Panc1 (cell line): ENCODE data around the gene TNRC6C. TPM values are rescaled to one million over a fixed set of nuclear protein-coding genes. Genes with fewer than 3 reads are reported as not detected.

Experiments used
- ATAC-seq: fragments of 200-7000 bp; cut with Tn5 transposase; 2 replicates; pipeline ENCODE4 v1.9.1; 2020; ENCODE audit warnings: mild to moderate bottlenecking, moderate library complexity
- BruUV-seq: library from RNA; stranded (reverse); fragments of 400-500 nt; replicated peaks from 2 replicates; lab custom pipeline; 2021; lab: Mats Ljungman, UMichigan
- CTCF ChIA-PET: fragments of 300-600 bp; sonication (Branson Sonifier 250); formaldehyde crosslinking; loops from one replicate; lab custom pipeline; 2022; ENCODE audit warnings: antibody characterized with exemption; lab: Charles Lee
- POLR2A ChIA-PET: fragments of 300-600 bp; sonication (Branson Sonifier 250); formaldehyde crosslinking; loops from one replicate; lab custom pipeline; 2022; ENCODE audit warnings: antibody characterized with exemption; lab: Charles Lee
- DNase-seq: peaks from one replicate; pipeline ENCODE4 v3.0.0-alpha.2; 2010; ENCODE audit warnings: low read depth, low spot score
- H3K27ac ChIP-seq: 2 replicates; pipeline ENCODE4 v1.5.1; 2011; ENCODE audit warnings: mild to moderate bottlenecking, low read length, inconsistent platforms
- H3K27me3 ChIP-seq: fragments of 200-500 bp; sonication (Bioruptor generic); 2 replicates; pipeline ENCODE4 v1.6.0; 2014; ENCODE audit warnings: low read length, inconsistent platforms; ENCODE audit not compliant: control insufficient read depth, insufficient read depth
- H3K36me3 ChIP-seq: fragments of 200-500 bp; sonication (Bioruptor generic); 2 replicates; pipeline ENCODE4 v1.5.1; 2014; ENCODE audit warnings: inconsistent platforms, mild to moderate bottlenecking, low read length, moderate library complexity; ENCODE audit not compliant: control insufficient read depth, insufficient read depth
- H3K4me1 ChIP-seq: 2 replicates; pipeline ENCODE4 v1.5.1; 2011; ENCODE audit warnings: inconsistent platforms, mild to moderate bottlenecking, low read length, moderate library complexity; ENCODE audit not compliant: control insufficient read depth, insufficient read depth
- H3K4me3 ChIP-seq, 2 experiments: 2 replicates each; pipeline ENCODE4 v1.5.1; 2011 to 2012; ENCODE audit warnings: low read depth in 2 of 2, low read length in 2 of 2, mild to moderate bottlenecking in 2 of 2, inconsistent platforms in 1 of 2, moderate library complexity in 1 of 2
- H3K9me3 ChIP-seq: fragments of 200-500 bp; sonication (Bioruptor generic); 2 replicates; pipeline ENCODE4 v1.5.1; 2014; ENCODE audit warnings: low read depth, mild to moderate bottlenecking, inconsistent platforms, low read length, moderate library complexity; ENCODE audit not compliant: control insufficient read depth, insufficient read depth
- POLR2AphosphoS5 ChIP-seq: IDR thresholded peaks from 2 replicates; pipeline ENCODE4 v1.6.1; 2012; ENCODE audit warnings: mild to moderate bottlenecking, low read depth, low read length, moderate library complexity
- REST ChIP-seq, 2 experiments: IDR thresholded peaks; 2 replicates each; pipeline ENCODE4 v1.6.1; 2011 to 2012; ENCODE audit warnings: low read depth in 2 of 2, control low read depth in 1 of 2, low read length in 1 of 2, mild to moderate bottlenecking in 1 of 2, moderate library complexity in 1 of 2; ENCODE audit not compliant: insufficient read depth in 1 of 2
- SIN3A ChIP-seq: IDR thresholded peaks from 2 replicates; pipeline ENCODE4 v1.6.1; 2012; ENCODE audit warnings: low read depth, mild to moderate bottlenecking, low read length, moderate library complexity, borderline replicate concordance; ENCODE audit not compliant: insufficient read depth
- TCF7L2 ChIP-seq: IDR thresholded peaks from 2 replicates; pipeline ENCODE4 v1.6.1; 2011; ENCODE audit warnings: mild to moderate bottlenecking, low read depth, low read length, inconsistent platforms
- in situ Hi-C: cut with HindIII; loops from 2 replicates; pipeline ENCODE4 v1.10.0; 2016; ENCODE audit warnings: low sequenced_read_pairs, low pct_unique_long_range_greater_than_20kb
- intact Hi-C: fragments of 100-400 bp; cut with micrococcal nuclease; formaldehyde crosslinking; loops from one replicate; pipeline ENCODE4 v1.10.0; 2022; ENCODE audit not compliant: unreplicated experiment
- total RNA-seq: library from RNA; stranded (reverse); gene quantifications from one replicate; pipeline ENCODE4 v1.2.1, GENCODE V29; 2021; ENCODE audit not compliant: unreplicated experiment
- TF ChIP-seq, protein P1 (sequence below): fragments of 450-650 bp; IDR thresholded peaks from 2 replicates; pipeline ENCODE4 v1.5.1; 2017; ENCODE audit warnings: mild to moderate bottlenecking

The TNRC6C gene
- total RNA-seq, 1 experiment from 2014 or later: 10.1 TPM

- intact Hi-C loops: no loop called here
- POLR2A ChIA-PET: interaction anchor here (0.5 kb wide), 1 partner anchor 59 kb away, joined by 3 read pairs; the partner anchor contains the start of gene TK1
- TF ChIP-seq, protein P1, sequence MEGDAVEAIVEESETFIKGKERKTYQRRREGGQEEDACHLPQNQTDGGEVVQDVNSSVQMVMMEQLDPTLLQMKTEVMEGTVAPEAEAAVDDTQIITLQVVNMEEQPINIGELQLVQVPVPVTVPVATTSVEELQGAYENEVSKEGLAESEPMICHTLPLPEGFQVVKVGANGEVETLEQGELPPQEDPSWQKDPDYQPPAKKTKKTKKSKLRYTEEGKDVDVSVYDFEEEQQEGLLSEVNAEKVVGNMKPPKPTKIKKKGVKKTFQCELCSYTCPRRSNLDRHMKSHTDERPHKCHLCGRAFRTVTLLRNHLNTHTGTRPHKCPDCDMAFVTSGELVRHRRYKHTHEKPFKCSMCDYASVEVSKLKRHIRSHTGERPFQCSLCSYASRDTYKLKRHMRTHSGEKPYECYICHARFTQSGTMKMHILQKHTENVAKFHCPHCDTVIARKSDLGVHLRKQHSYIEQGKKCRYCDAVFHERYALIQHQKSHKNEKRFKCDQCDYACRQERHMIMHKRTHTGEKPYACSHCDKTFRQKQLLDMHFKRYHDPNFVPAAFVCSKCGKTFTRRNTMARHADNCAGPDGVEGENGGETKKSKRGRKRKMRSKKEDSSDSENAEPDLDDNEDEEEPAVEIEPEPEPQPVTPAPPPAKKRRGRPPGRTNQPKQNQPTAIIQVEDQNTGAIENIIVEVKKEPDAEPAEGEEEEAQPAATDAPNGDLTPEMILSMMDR: no peak
- TF ChIP-seq SIN3A (no peak; the same call in 1 of the 2 replicates), POLR2AphosphoS5 (no peak), REST (IDR thresholded peaks at IDR 0.05; ENCODE audit: insufficient read depth in 1 of 2, low read depth in 2 of 2, low read length in 1 of 2) (no peak), TCF7L2 (no peak)
Observed at GRCh38 chr17:78127888-78128550, 169.5 kb downstream of the TNRC6C start.

DNA sequence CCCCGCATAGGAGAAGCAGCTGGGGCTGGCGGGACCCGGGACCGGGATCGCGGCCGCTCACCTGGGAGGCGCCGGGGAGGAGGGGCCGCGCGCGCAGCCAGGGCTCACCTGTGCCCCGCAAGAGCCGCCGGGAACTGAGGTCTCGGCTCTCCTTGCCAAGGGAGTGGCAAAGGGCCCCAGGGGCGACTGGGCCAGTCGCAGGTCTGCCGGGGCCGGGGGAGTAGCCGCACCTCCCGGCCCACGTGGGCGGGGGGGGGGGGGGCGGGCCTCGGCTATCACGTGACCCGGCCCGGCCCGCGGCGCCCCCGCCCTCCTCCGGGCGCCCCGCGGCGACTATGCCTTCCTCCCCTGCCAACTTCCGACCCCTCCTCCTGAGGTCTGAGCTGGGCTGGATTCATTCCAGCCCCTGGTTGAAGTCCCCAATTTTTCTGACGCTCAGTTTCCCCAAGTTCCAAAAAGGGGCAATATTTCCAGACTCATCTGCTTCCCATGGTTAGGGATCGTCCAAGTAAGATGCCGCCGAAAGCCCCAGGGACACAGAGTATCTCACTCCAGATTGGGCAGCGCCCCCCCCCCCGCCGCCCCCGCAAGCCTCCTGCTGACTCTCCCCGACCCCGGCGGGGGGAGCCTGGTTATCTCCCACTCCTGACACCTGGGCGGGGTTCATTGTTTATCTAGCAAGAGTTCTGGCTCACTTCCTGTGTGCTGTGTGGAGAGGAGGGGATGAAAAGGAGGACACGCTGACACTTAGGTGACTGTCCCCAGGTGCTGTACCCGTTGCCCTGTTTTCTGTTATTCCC lies 170.2 kb downstream of the TNRC6C start, which contains the start of gene TMC6:
Gene TMC6 (minus strand): TSS at position 205 of the 800 bp plus-strand sequence. CDS start 1,923 bp downstream, outside the sequence.
- POLR2A ChIA-PET: interaction anchor here (0.5 kb wide), 1 partner anchor 58 kb away, joined by 3 read pairs; the partner anchor contains the start of gene TK1
- DNase-seq: no peak
- BruUV-seq: no TSS peak

More at GRCh38 chr17:78127888-78128550, 169.5 kb downstream of the TNRC6C start:
- H3K9me3 ChIP-seq: no peaks in the 10 kb centered on the region
- peak overlapping the region; percentile 76 for H3K27ac ChIP-seq
- H3K36me3 ChIP-seq: peaks cover 2% of the 10 kb centered on the region; the same call in 1 of the 2 replicates
- peak; percentile 46 for ATAC-seq
- in situ Hi-C loops: no loop called here
- TSS peak; percentile 84 for BruUV-seq
- H3K27me3 ChIP-seq: no peaks in the 10 kb centered on the region
- CTCF ChIA-PET: interaction anchor here (0.7 to 0.9 kb wide), 2 partner anchors 12 to 105 kb away, joined by 3 read pairs; no protein-coding TSS in a partner anchor
- peak overlapping the region; percentile 73 to 75 for H3K4me3 ChIP-seq
- H3K4me1 ChIP-seq: peaks cover 41% of the 10 kb centered on the region
- no peak for DNase-seq

More for the DNA sequence above, 170.2 kb downstream of the TNRC6C start, which contains the start of gene TMC6:
- peak; percentile 28 for ATAC-seq
- TF ChIP-seq POLR2AphosphoS5 (peak; percentile 36; the same call in 1 of the 2 replicates), SIN3A (no peak; the same call in 1 of the 2 replicates)
- intact Hi-C loops (no loop called here), in situ Hi-C loops (no loop called here)
- Histone ChIP-seq H3K36me3 (peaks cover 2% of the 10 kb centered on the region; the same call in 1 of the 2 replicates), H3K27ac (peak within 1 kb of the TSS; percentile 76), H3K9me3 (no peaks in the 10 kb centered on the region), H3K4me1 (peaks cover 41% of the 10 kb centered on the region), H3K4me3 (peak within 1 kb of the TSS; percentile 73 to 75), H3K27me3 (no peaks in the 10 kb centered on the region)
- CTCF ChIA-PET: interaction anchor here (0.7 to 0.8 kb wide), 2 partner anchors 12 to 106 kb away, joined by 3 read pairs; no protein-coding TSS in a partner anchor
